Measurements from ENCODE around the gene DOCK8.

GRCh38 chr9:382383-382782 is 167.7 kb downstream of the DOCK8 start:
- TF ChIP-seq FOXA1 (IDR thresholded peaks at IDR 0.05) (no peak), FOXK2 (IDR thresholded peaks at IDR 0.05) (no peak)
